Astrocyte (in vitro differentiated cells and primary cell): ENCODE results near the gene SAMD14. TPM values are rescaled to one million over a fixed set of nuclear protein-coding genes. Genes with fewer than 3 reads are reported as not detected.

Source experiments
- DNase-seq: peaks from one replicate; pipeline ENCODE4 v3.0.0-alpha.2; 2010; ENCODE audit warnings: low read depth
- FAIRE-seq: peaks from 2 replicates; lab custom pipeline; 2011; peaks lifted over from hg19 to GRCh38; lab: Jason Lieb, UNC
- H2AFZ ChIP-seq: 2 replicates; pipeline ENCODE4 v1.6.0; 2012; ENCODE audit warnings: low read depth, low read length, inconsistent platforms
- H3K27ac ChIP-seq: 2 replicates; pipeline ENCODE4 v1.5.1; 2011; ENCODE audit warnings: low read depth, low read length, inconsistent platforms
- H3K27me3 ChIP-seq: 2 replicates; pipeline ENCODE4 v1.6.0; 2011; ENCODE audit warnings: low read length, inconsistent platforms; ENCODE audit not compliant: insufficient read depth
- H3K36me3 ChIP-seq: 2 replicates; pipeline ENCODE4 v1.5.1; 2011; ENCODE audit warnings: low read length, inconsistent platforms; ENCODE audit not compliant: insufficient read depth
- H3K4me1 ChIP-seq: 2 replicates; pipeline ENCODE4 v1.5.1; 2011; ENCODE audit warnings: low read length, inconsistent platforms; ENCODE audit not compliant: insufficient read depth
- H3K4me2 ChIP-seq: 2 replicates; pipeline ENCODE4 v1.6.0; 2012; ENCODE audit warnings: low read length, inconsistent platforms
- H3K4me3 ChIP-seq: 2 replicates; pipeline ENCODE4 v1.5.1; 2011; ENCODE audit warnings: low read depth, mild to moderate bottlenecking, low read length, inconsistent platforms; ENCODE audit not compliant: insufficient read depth
- H3K79me2 ChIP-seq: 2 replicates; pipeline ENCODE4 v1.6.0; 2012; ENCODE audit warnings: mild to moderate bottlenecking, low read length, inconsistent platforms; ENCODE audit not compliant: insufficient read depth
- H3K9ac ChIP-seq: 2 replicates; pipeline ENCODE4 v1.6.0; 2012; ENCODE audit warnings: mild to moderate bottlenecking, low read length, inconsistent platforms
- H3K9me3 ChIP-seq: 2 replicates; pipeline ENCODE4 v1.5.1; 2012; ENCODE audit warnings: low read depth, mild to moderate bottlenecking, low read length, inconsistent platforms; ENCODE audit not compliant: insufficient read depth
- H4K20me1 ChIP-seq: 2 replicates; pipeline ENCODE4 v1.6.0; 2012; ENCODE audit warnings: low read length, inconsistent platforms; ENCODE audit not compliant: insufficient read depth
- H3K27ac Mint-ChIP-seq: one replicate; pipeline ENCODE4 v1.8.0; 2021; ENCODE audit warnings: mild to moderate bottlenecking, mixed read lengths; ENCODE audit not compliant: unreplicated experiment
- H3K27me3 Mint-ChIP-seq: one replicate; pipeline ENCODE4 v1.8.0; 2021; ENCODE audit warnings: low read depth, mixed read lengths; ENCODE audit not compliant: unreplicated experiment
- H3K36me3 Mint-ChIP-seq: one replicate; pipeline ENCODE4 v1.8.0; 2021; ENCODE audit warnings: low read depth, mixed read lengths; ENCODE audit not compliant: unreplicated experiment
- H3K4me1 Mint-ChIP-seq: one replicate; pipeline ENCODE4 v1.8.0; 2021; ENCODE audit warnings: low read depth, mixed read lengths; ENCODE audit not compliant: unreplicated experiment
- H3K4me3 Mint-ChIP-seq: one replicate; pipeline ENCODE4 v1.8.0; 2021; ENCODE audit warnings: mild to moderate bottlenecking, moderate library complexity, mixed read lengths; ENCODE audit not compliant: unreplicated experiment
- H3K9me3 Mint-ChIP-seq: one replicate; pipeline ENCODE4 v1.8.0; 2021; ENCODE audit warnings: mild to moderate bottlenecking, mixed read lengths; ENCODE audit not compliant: unreplicated experiment
- CTCF ChIP-seq: IDR thresholded peaks from 2 replicates; pipeline ENCODE4 v1.5.1; 2011; ENCODE audit warnings: low read depth, mild to moderate bottlenecking, inconsistent platforms, low read length, moderate library complexity; ENCODE audit not compliant: insufficient read depth
- EZH2 ChIP-seq: IDR thresholded peaks from 2 replicates; pipeline ENCODE4 v1.6.1; 2012; ENCODE audit warnings: mild to moderate bottlenecking, low read length, inconsistent platforms; ENCODE audit not compliant: insufficient read depth
- total RNA-seq: library from RNA; stranded (reverse); gene quantifications from 2 replicates; pipeline ENCODE4 v1.2.1, GENCODE V29; 2021

The SAMD14 gene
- total RNA-seq, 1 donor from 2014 or later: 10.8 TPM

DNA sequence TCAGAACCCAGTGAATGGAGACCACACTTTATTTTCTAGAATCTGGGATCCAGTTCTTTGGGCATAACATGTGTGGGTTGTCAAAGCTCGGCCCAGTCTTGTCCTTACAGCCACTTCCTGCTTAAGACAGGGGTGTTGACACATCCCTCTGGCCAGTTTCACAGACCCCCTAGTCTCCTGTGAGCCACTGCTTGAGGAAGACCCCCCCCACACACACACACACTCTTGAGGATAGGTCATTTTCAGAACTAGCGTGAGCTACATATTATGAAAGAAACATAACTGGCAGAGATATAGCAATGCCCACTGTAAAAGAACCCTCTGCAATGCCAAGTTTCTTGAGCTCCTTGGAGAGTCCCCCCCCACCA, 38.1 kb downstream of the SAMD14 start:
- H3K4me3 Mint-ChIP-seq: no peak overlapping the region
- Histone ChIP-seq H3K9me3 (no peaks in the 10 kb centered on the region), H2AFZ (no peak overlapping the region), H3K9ac (no peak overlapping the region), H3K79me2 (peaks cover 16% of the 10 kb centered on the region), H3K4me1 (peaks cover 15% of the 10 kb centered on the region), H3K4me3 (no peak overlapping the region), H3K4me2 (no peak overlapping the region), H3K36me3 (peaks cover 30% of the 10 kb centered on the region), H4K20me1 (peaks cover 34% of the 10 kb centered on the region), H3K27ac (no peak overlapping the region), H3K27me3 (no peaks in the 10 kb centered on the region)
- H3K36me3 Mint-ChIP-seq: peaks cover 7% of the 10 kb centered on the region
- H3K9me3 Mint-ChIP-seq: no peaks in the 10 kb centered on the region
- no peak for FAIRE-seq
- no peaks in the 10 kb centered on the region for H3K27me3 Mint-ChIP-seq
- DNase-seq: no peak
- H3K27ac Mint-ChIP-seq: no peak overlapping the region
- TF ChIP-seq EZH2: no peak
- no peak for TF ChIP-seq CTCF
- peaks cover 7% of the 10 kb centered on the region for H3K4me1 Mint-ChIP-seq

GRCh38 chr17:50090971-50091917, 38.7 kb downstream of the SAMD14 start:
- Histone ChIP-seq H3K9ac (no peak overlapping the region), H3K4me1 (peaks cover 15% of the 10 kb centered on the region), H3K9me3 (no peaks in the 10 kb centered on the region), H3K36me3 (peaks cover 30% of the 10 kb centered on the region), H3K27me3 (no peaks in the 10 kb centered on the region), H3K4me2 (no peak overlapping the region), H3K4me3 (no peak overlapping the region), H2AFZ (no peak overlapping the region), H4K20me1 (peaks cover 38% of the 10 kb centered on the region), H3K79me2 (peaks cover 16% of the 10 kb centered on the region), H3K27ac (no peak overlapping the region)
- no peak for DNase-seq
- no peak for TF ChIP-seq EZH2
- Mint-ChIP-seq H3K4me3 (no peak overlapping the region), H3K4me1 (peaks cover 7% of the 10 kb centered on the region), H3K27me3 (no peaks in the 10 kb centered on the region), H3K36me3 (peaks cover 7% of the 10 kb centered on the region), H3K9me3 (no peaks in the 10 kb centered on the region), H3K27ac (peak overlapping the region; percentile 63)
- FAIRE-seq: no peak

GRCh38 chr17:50090071-50090470, 39.9 kb downstream of the SAMD14 start:
- H3K4me3 ChIP-seq: no peak overlapping the region
- no peak overlapping the region for H3K9ac ChIP-seq
- no peaks in the 10 kb centered on the region for H3K9me3 Mint-ChIP-seq
- H3K36me3 ChIP-seq: peaks cover 30% of the 10 kb centered on the region
- H3K36me3 Mint-ChIP-seq: peaks cover 7% of the 10 kb centered on the region
- peaks cover 9% of the 10 kb centered on the region for H3K4me1 ChIP-seq
- H2AFZ ChIP-seq: no peak overlapping the region
- H3K79me2 ChIP-seq: peaks cover 11% of the 10 kb centered on the region
- no peaks in the 10 kb centered on the region for H3K27me3 Mint-ChIP-seq
- no peak overlapping the region for H3K27ac Mint-ChIP-seq
- DNase-seq (no peak), FAIRE-seq (no peak)
- H3K4me2 ChIP-seq: no peak overlapping the region
- peaks cover 39% of the 10 kb centered on the region for H4K20me1 ChIP-seq
- TF ChIP-seq CTCF: no peak
- TF ChIP-seq EZH2: no peak
- H3K4me3 Mint-ChIP-seq: no peak overlapping the region
- H3K4me1 Mint-ChIP-seq: peaks cover 7% of the 10 kb centered on the region
- H3K27me3 ChIP-seq: no peaks in the 10 kb centered on the region
- no peaks in the 10 kb centered on the region for H3K9me3 ChIP-seq
- H3K27ac ChIP-seq: no peak overlapping the region
